NCI-H128 (cell line): Measurements from ENCODE around the gene IGSF3.
"Not testable (repeated sequence)": the region's sequence is repeated elsewhere in the genome, so short reads cannot be mapped to it uniquely, and the experiment has no call there.

Source experiments
- DNase-seq: peaks from one replicate; lab custom pipeline; 2025; ENCODE audit not compliant: unreplicated experiment; lab: John Stamatoyannopoulos, UW

Gene IGSF3

GRCh38 chr1:116664366-116664977 is 3.1 kb downstream of the IGSF3 start:
- DNase-seq, result no peak

GRCh38 chr1:116663821-116664220 is 3.7 kb downstream of the IGSF3 start:
- no peak for DNase-seq

GRCh38 chr1:116661633-116662032 is 5.9 kb downstream of the IGSF3 start:
- DNase-seq, result no peak

DNA sequence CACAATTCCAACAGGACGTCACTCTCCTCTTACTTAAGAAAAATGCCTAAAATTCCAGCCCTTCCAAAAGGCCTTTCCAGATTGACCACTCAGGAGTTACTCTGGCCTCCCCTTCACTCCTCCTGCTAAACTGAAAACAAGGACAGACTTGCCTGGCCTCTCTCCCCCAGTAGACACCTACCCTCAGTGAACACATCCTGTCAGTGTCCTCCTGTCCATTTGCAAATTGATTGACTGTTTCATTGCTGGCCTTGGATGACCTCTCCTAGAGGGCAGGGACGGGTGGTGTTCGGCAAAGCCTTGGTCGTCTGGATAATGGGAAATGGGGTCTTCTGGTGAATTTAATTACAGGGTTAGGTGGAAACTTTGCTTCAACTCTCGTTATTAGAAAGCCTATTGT is 8.9 kb downstream of the IGSF3 start:
- DNase-seq, result not testable (repeated sequence)

GRCh38 chr1:116657836-116658235 is 9.7 kb downstream of the IGSF3 start:
- not testable (repeated sequence) for DNase-seq

DNA sequence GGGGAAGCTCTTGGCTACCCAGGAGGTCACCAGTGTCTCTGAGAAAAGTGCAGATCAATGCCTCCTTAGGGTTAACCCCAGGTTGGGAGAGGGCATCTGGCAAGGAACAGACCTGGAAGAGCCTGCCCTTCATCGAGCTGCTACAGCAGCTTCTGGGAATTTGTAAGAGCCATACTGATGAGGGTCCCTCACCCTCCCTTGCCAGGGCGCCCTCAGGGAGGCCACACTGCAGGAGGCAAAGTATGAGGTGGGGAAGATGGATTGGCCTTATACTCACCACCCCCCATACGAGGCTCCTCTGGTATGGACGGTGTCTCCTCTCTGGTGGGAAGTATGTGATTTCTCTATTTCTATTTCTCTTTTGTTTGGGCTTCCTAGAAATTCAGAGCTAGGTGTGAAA is 13.2 kb downstream of the IGSF3 start:
- DNase-seq, result no peak

DNA sequence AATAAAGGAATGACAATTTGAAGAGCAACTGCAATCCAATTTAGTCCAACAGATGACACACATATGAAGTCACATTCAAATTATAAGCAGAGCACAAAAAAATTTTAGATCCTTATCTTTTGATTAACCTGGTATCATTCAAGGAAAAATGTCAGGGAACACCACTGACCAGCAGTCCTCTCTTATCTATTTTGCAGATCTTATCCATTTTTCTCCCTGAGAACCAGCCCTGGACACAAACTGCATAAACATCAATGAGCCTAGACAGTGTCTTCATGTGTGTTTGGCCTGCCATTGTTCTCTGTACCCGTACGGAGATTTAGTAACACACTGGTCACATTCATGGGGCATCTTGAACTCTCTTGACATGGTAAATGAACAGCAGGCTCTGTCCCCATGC is 14.9 kb downstream of the IGSF3 start:
- not testable (repeated sequence) for DNase-seq

GRCh38 chr1:116650781-116651180 is 16.8 kb downstream of the IGSF3 start:
- not testable (repeated sequence) for DNase-seq

DNA sequence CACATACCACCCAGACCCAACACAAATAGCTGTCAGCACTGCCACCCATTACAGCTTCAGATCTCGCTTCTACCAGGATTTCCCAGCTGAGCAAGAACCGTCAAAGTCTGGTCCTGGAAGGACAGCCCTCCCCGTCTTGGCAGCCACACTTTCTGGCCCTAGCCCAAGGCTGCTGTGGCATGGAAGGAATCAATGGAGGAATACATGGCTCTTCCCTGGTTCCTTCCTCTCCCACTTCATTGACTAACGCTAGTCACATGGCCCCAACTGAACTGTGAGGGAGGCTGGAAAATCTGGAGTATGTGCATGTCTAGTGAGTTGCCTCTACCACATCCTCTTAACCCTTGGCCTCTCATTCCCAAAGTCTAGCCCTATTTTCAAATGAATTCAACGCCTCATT is 18.5 kb downstream of the IGSF3 start:
- not testable (repeated sequence) for DNase-seq

- not testable (repeated sequence) for DNase-seq
Observed at GRCh38 chr1:116648325-116648724, 19.2 kb downstream of the IGSF3 start.

- not testable (repeated sequence) for DNase-seq
Observed at GRCh38 chr1:116647186-116647585, 20.3 kb downstream of the IGSF3 start.

- not testable (repeated sequence) for DNase-seq
Observed at GRCh38 chr1:116646673-116647170, 20.8 kb downstream of the IGSF3 start.

DNA sequence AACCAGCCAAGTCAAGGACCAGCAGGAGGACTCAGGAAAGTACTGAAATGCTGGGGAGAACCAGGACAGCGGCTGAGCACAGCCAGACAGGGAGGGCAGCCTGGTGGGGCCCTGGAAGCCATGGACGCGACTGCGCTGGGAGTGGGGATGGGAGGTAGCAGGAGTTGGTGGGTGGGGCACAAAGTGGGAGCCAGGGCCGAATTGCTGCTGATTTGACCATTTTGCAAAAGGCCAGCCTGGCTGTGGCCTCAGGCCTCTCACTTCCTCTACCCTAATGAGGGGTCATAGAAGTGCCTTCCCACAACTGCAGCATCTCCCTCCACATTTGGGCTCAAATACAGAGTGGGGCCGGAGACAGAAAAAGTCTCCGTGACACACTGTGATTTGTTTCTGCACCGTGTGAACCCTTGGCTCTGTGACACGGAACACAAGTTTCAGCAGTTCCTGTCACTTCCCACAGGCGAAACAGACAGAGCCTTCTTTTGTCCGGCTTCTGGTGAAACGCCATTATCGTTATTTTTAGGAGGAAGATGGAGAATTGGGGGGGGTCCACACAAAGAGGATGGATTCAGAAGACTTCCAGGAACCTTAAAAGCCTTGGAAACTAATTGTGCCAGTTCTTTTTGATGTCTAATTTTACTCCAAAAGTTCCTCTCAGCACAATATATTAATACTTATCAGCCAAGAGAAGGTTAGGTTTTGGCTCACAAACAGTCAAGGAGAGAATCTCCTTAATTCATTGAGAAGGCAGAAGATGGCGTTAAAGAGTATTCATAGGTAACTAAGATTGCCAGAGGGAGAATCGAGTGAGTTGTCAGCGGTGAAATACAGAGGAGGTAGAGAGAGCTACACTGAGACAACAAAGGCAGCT is 21.5 kb downstream of the IGSF3 start:
- DNase-seq, result not testable (repeated sequence)

DNA sequence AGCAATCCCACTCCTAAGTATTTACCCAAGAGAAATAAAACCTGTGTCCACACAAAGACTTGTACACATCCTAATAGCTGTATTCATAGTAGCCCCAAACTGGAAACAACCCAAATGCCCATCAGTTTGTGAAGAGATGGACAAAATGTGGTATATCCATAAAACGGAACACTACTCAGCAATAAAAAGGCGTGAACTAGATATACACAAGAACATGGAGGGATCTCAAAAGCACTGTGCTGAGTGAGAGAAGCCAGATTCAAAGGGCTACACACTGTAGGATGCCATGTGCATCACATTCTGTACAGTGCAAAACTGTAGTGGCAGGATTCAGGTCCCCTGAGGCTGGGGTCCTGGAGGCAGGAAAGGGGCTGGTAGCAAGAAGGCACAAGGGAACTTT is 22.5 kb downstream of the IGSF3 start:
- DNase-seq, result not testable (repeated sequence)

DNA sequence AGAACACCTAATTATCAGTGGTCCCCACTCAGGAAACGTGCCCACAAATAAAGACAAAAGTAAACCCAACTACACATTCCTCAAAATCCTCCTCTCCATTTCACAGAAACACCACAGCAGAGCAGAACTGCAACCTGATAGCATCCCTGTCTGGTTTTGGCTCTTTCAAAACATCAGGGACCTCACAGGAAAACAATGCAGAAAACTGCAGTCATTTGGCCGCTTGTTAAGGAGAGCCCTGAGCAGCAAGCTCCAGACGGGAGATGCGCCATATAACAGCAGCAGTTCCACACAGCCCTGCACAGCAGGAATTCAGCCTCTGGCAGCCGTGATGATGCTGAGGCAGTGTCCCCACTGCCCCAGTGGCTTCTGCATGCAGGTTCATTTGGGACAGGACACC is 23.4 kb downstream of the IGSF3 start:
- DNase-seq, result not testable (repeated sequence)

GRCh38 chr1:116643281-116643751 is 24.2 kb downstream of the IGSF3 start:
- DNase-seq, result not testable (repeated sequence)

DNA sequence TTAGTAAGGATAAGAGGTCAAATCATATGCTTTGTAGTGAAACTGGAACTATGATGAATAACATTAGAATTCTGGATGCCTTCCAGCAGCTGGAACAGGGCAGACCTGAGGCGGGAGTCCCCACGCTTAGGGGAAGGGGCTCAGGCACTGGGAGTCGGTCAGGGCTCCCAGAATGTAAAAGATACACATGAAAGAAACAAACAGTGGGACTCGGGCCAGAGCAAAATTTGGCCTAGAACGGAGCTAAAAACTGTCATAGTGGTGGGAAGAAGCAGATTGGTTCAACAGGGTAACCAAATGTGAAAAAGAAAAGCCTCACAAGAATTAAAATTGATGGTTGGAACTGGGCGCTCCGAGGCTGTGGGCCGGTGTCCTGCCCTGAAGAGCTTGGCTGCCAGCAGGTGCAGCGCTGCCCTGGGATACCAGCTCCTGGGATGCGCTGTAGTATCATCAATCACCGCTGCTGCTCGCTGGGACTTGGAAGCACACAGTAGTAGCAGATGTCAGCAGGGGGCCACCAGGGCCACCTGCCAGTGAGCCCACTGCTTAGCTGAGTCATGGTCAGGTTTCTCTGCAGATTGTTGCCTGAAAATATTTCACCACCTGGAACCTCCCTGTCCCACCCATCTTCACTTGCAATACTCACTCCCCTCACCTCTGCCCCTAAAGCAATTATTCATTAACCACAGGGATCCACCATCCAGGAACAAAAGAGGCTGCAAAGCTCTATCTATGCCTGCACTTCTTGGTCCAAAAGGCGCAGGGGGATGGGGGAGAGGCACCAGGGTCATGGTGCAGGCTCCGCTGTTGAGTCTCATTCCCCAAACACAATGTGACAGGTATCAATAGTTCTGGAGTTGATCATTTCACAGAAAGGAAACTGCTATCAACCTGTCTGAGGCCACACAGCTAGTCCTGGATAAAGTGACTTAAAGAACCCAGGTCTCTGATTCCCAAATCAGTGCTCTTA is 24.9 kb downstream of the IGSF3 start:
- DNase-seq, result not testable (repeated sequence)

- not testable (repeated sequence) for DNase-seq
Observed at GRCh38 chr1:116637583-116637982, 29.9 kb downstream of the IGSF3 start.

DNA sequence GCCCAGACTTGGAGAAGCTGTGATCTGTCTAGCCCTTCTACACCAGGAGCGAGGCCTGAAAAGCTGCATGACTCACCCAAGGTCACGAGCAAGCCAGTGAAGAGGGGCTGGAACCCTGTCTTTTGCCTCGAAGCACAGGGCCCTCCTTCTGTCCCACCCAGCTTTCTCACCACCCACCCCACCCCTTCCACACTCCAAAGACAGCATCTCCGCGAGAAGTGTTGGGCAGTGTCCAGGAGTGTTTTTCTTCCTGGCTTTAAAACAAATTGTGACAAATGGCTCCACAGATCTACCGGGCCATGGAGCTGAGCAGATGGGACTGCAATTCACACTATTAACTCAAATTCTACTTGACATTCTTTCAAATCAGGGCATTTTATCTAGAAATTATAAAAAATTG is 30.9 kb downstream of the IGSF3 start:
- not testable (repeated sequence) for DNase-seq

GRCh38 chr1:116634386-116634785 is 33.1 kb downstream of the IGSF3 start:
- DNase-seq, result not testable (repeated sequence)
